Activated CD4-positive, alpha-beta T cell treated with anti-CD3 and anti-CD28 coated beads, Interleukin-10, Interleukin-2, amounts not matched to agents 100 ng/mL and 50 ng/mL, durations not matched to agents 16 hours and 8 hours (primary cell): ENCODE measurements around the gene SMIM20.

Experiments
- DNase-seq: peaks from one replicate; pipeline ENCODE4 v3.0.0-alpha.2; 2020

The SMIM20 gene

GRCh38 chr4:25928379-25929297, 14.6 kb downstream of the SMIM20 start:
- DNase-seq = no peak

- no peak for DNase-seq
These were observed 15.3 kb downstream of the SMIM20 start for GRCh38 chr4:25929298-25929686.

- no peak for DNase-seq
These were observed 16.8 kb downstream of the SMIM20 start for GRCh38 chr4:25930731-25931354.

- DNase-seq = no peak
These were observed 22.7 kb downstream of the SMIM20 start for GRCh38 chr4:25936696-25937095.

- peak; percentile 24 for DNase-seq
These were observed 23.8 kb downstream of the SMIM20 start for GRCh38 chr4:25937801-25938200.

GRCh38 chr4:25938366-25938765, 24.3 kb downstream of the SMIM20 start:
- peak; percentile 76 for DNase-seq

- DNase-seq = peak; percentile 93
These were observed 24.8 kb downstream of the SMIM20 start for GRCh38 chr4:25938787-25939186.

- peak; percentile 18 for DNase-seq
These were observed 25.3 kb downstream of the SMIM20 start for GRCh38 chr4:25939330-25939729.

- no peak for DNase-seq
These were observed 27.6 kb downstream of the SMIM20 start for GRCh38 chr4:25941457-25942221.

GRCh38 chr4:25943312-25943711, 29.3 kb downstream of the SMIM20 start:
- no peak for DNase-seq

GRCh38 chr4:25943805-25944204, 29.8 kb downstream of the SMIM20 start:
- DNase-seq = no peak

- no peak for DNase-seq
These were observed 34.0 kb downstream of the SMIM20 start for GRCh38 chr4:25948051-25948450.

- DNase-seq = no peak
These were observed 35.2 kb downstream of the SMIM20 start for GRCh38 chr4:25949173-25949748.

GRCh38 chr4:25949994-25950393, 36.0 kb downstream of the SMIM20 start:
- no peak for DNase-seq

- DNase-seq = no peak
These were observed 36.7 kb downstream of the SMIM20 start for GRCh38 chr4:25950461-25951389.

GRCh38 chr4:25951390-25951952, 37.5 kb downstream of the SMIM20 start:
- DNase-seq = no peak

GRCh38 chr4:25953740-25954139, 39.7 kb downstream of the SMIM20 start:
- DNase-seq = no peak

- peak; percentile 4 for DNase-seq
These were observed 40.4 kb downstream of the SMIM20 start for GRCh38 chr4:25954293-25954904.

GRCh38 chr4:25955705-25956104, 41.7 kb downstream of the SMIM20 start:
- DNase-seq = no peak

- DNase-seq = no peak
These were observed 42.2 kb downstream of the SMIM20 start for GRCh38 chr4:25956260-25956659.

- no peak for DNase-seq
These were observed 44.1 kb downstream of the SMIM20 start for GRCh38 chr4:25958110-25958509.
